ENCODE results near the gene PARD3B. TPM values are rescaled to one million over a fixed set of nuclear protein-coding genes. Genes with fewer than 3 reads are reported as not detected.

The PARD3B gene
- total and polyA plus RNA-seq, 3 donors from 2014 or later: 14.6 to 36.8 (median 29.6) TPM

DNA sequence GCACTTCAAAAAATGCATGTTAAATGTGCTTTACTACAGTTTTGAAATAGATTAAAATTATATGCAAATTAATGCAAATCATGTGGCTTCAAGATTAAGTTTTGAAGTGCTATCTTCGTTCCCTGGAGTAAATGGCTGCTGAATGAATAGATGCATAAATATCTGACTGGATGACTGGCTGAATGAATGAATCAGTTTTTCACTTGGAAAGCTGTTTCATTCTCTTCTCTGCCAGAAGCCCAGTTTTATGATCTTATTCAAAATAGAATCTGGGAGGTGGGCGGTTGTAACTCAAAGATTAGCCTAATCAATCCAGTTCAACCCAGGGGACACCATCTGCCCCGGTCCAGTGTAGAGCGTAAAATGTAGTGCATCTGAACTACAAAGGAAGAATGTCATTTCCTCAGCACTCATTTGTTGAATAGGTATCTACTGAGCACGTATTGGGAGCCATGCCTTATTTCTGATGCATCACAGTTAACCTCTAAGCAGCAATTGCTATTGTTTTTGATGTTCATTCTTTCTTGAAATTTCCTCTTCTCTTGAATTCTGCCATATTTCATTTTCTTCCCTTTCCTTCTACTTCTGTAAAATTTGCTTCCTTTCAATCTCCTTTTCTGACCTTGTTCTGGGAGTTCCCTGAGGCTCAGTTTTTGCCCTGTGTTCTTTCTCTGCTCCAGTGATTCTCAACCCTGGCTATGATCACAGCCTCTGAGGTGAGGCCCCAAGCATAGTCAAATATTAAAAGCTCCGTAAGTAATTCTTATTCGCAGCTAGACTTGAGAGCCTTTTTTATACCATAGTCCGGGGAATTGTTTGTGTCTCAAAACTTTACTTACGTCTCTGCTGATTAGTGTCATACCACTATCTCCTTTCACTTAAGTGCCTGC, 282.7 kb downstream of the PARD3B start:
- 89 to 90% methylated on average over 9 of the region's 9 CpGs for WGBS, 2 donors
- intact Hi-C loops (cut with DNase I; ENCODE audit: low total_unique reads): no loop called here
- no peak for DNase-seq

DNA sequence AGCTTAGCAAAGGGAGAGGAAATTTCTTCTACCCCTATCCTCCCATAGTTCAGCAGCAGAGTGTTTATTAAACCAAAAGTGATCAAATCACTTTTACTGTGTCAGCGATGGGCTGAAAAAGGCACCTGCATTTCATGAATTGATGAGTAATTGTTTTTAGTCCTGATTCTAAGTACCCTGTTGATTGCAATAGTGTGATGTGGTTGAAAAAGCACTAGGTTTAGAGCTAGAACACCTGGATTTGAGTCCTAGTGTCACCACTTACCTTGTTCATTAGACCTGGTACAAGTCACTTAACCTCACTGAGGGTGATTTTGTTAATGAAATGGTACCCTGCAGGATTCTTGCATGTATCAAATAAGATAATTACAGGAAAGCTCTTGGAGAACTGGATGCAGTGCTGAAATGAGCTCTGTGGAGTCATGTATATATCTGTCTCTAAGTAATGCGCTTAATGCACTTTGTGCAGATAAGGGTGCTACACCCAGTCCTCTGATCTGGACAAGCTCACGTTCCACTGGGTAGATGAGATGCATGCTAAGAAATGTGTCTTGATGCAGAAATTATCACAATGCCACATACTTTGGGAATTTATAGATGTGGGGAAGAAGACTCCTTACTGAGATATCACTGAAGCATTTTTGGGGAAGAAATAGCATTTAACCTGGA, 289.6 kb downstream of the PARD3B start:
- TF ChIP-seq POLR2A (IDR thresholded peaks at IDR 0.05): no peak
- TF ChIP-seq, protein P1, sequence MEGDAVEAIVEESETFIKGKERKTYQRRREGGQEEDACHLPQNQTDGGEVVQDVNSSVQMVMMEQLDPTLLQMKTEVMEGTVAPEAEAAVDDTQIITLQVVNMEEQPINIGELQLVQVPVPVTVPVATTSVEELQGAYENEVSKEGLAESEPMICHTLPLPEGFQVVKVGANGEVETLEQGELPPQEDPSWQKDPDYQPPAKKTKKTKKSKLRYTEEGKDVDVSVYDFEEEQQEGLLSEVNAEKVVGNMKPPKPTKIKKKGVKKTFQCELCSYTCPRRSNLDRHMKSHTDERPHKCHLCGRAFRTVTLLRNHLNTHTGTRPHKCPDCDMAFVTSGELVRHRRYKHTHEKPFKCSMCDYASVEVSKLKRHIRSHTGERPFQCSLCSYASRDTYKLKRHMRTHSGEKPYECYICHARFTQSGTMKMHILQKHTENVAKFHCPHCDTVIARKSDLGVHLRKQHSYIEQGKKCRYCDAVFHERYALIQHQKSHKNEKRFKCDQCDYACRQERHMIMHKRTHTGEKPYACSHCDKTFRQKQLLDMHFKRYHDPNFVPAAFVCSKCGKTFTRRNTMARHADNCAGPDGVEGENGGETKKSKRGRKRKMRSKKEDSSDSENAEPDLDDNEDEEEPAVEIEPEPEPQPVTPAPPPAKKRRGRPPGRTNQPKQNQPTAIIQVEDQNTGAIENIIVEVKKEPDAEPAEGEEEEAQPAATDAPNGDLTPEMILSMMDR (IDR thresholded peaks at IDR 0.05): no peak
- Histone ChIP-seq H3K27ac (no peak overlapping the region), H3K4me1 (no peaks in the 10 kb centered on the region), H3K36me3 (ENCODE audit: low read depth, missing control alignments) (no peaks in the 10 kb centered on the region), H3K9me3 (no peaks in the 10 kb centered on the region), H3K27me3 (no peaks in the 10 kb centered on the region), H3K4me3 (no peak overlapping the region)
- intact Hi-C loops (cut with DNase I; ENCODE audit: low total_unique reads): no loop called here
- no peak for DNase-seq
- WGBS, 2 donors: 93 to 94% methylated on average over 3 of the region's 3 CpGs

More for the DNA sequence above, 282.7 kb downstream of the PARD3B start:
- no peaks in the 10 kb centered on the region for H3K4me1 ChIP-seq
- H3K27me3 ChIP-seq: no peaks in the 10 kb centered on the region
- TF ChIP-seq, protein P1 (IDR thresholded peaks at IDR 0.05): no peak
- no peak for TF ChIP-seq POLR2A (IDR thresholded peaks at IDR 0.05)
- no peaks in the 10 kb centered on the region for H3K36me3 ChIP-seq (ENCODE audit: low read depth, missing control alignments)
- H3K27ac ChIP-seq: no peak overlapping the region
- H3K4me3 ChIP-seq: no peak overlapping the region
- H3K9me3 ChIP-seq: no peaks in the 10 kb centered on the region

DNA sequence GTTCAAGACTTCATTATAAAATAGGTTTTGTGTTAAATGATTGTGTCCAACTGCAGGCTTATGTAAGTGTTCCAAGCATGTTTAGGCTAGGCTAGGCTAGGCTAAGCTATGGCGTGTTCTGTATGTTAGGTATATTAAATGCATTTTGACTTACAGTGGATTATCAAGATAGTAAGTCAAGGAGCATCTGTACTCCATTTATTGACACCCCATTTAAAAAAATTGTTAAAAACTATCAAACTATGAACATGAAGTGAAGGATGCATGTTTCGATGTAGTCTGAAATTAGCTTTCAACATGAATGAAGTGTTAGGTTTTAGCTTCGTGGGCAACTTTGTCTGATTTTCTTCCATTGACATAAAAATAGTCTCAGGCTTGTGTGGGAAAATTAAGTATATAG, 290.5 kb downstream of the PARD3B start:
- Histone ChIP-seq H3K9me3 (no peaks in the 10 kb centered on the region), H3K36me3 (ENCODE audit: low read depth, missing control alignments) (no peaks in the 10 kb centered on the region), H3K4me1 (no peaks in the 10 kb centered on the region), H3K27ac (no peak overlapping the region), H3K27me3 (no peaks in the 10 kb centered on the region), H3K4me3 (no peak overlapping the region)
- no peak for DNase-seq
- whole genome bisulfite sequencing, 2 donors: 95 to 97% methylated on average over 3 of the region's 3 CpGs
- TF ChIP-seq, protein P1 (IDR thresholded peaks at IDR 0.05): no peak
- no peak for TF ChIP-seq POLR2A (IDR thresholded peaks at IDR 0.05)
- intact Hi-C loops (cut with DNase I; ENCODE audit: low total_unique reads): no loop called here

DNA sequence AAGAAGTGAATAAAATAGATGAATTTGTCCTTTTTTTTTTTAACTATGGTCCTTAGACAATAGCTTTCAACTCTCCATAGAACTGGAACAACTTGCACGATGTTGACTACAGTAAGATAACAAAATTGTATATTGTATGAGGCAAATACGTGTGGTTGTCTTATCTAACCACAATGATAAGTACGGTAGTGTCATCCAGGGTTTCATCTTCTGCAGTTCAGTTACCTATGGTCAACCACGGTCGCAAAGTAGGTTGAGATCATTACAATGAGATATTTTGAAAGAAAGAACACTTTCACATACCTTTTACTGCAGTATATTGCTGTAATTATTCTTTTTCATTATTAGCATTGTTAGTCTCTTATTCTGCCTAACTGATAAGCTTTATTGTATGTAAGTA, 295.2 kb downstream of the PARD3B start:
- DNase-seq: no peak
- peaks cover 16% of the 10 kb centered on the region for H3K4me1 ChIP-seq
- intact Hi-C loops (cut with DNase I; ENCODE audit: low total_unique reads): no loop called here
- 73 to 91% methylated on average over 5 of the region's 5 CpGs for WGBS, 2 donors
- no peaks in the 10 kb centered on the region for H3K9me3 ChIP-seq
- H3K27ac ChIP-seq: no peak overlapping the region
- no peak overlapping the region for H3K4me3 ChIP-seq
- TF ChIP-seq POLR2A (IDR thresholded peaks at IDR 0.05): no peak
- TF ChIP-seq, protein P1 (IDR thresholded peaks at IDR 0.05): no peak
- H3K36me3 ChIP-seq (ENCODE audit: low read depth, missing control alignments): no peaks in the 10 kb centered on the region
- H3K27me3 ChIP-seq: no peaks in the 10 kb centered on the region
